PFSK-1 (cell line): ENCODE results near the gene KMT2B.

ENCODE experiments used
- TAF1 ChIP-seq: IDR thresholded peaks from 2 replicates; pipeline ENCODE4 v1.6.1; 2012; ENCODE audit warnings: low read length, control low read depth, borderline replicate concordance; ENCODE audit not compliant: insufficient read depth
- TF ChIP-seq, protein P1 (sequence below), 2 experiments: IDR thresholded peaks; 2 replicates each; pipeline versions ENCODE4 v1.6.1 to v1.8.0; 2011 to 2012; ENCODE audit warnings: low read depth in 2 of 2, low read length in 2 of 2, control low read depth in 1 of 2, inconsistent platforms in 1 of 2, mild to moderate bottlenecking in 1 of 2, moderate library complexity in 1 of 2; ENCODE audit not compliant: insufficient read depth in 1 of 2

DNA sequence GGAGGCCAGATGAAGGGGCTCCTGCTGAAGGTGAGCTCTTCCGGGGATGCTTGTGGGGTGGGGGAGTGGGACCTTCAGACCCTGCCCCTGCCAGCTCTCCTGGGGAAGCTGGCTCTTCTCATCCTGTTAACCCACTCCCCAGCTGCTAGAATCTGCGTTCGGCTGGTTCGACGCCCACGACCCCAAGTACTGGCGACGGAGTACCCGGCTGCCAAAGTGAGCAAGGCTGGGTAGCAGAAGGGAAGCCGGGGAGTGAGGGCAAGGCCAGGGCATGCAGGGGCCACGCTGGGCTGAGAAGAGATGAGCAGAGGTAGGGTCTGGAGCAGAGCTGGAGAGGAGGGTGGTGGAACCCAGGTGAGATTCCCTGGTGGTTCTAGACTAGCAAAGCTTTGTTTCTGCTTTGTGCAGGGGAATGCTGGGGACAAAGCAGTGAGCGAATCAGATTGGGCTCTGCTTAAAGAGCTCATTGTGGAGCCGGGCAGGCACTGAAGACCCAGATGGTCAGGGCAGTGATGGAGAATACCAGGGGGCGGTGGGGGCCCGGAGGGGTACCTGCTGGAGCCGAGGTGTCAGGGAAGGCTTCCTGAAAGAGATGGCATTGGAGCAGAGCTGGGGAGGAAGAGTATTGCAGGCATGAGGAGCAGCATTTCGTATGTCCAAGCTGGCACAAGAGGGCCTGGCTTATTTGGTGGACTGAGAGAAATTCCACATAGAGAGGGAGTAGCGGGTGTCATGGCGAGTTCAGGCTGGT is 10.3 kb downstream of the KMT2B start:
- TF ChIP-seq, protein P1, sequence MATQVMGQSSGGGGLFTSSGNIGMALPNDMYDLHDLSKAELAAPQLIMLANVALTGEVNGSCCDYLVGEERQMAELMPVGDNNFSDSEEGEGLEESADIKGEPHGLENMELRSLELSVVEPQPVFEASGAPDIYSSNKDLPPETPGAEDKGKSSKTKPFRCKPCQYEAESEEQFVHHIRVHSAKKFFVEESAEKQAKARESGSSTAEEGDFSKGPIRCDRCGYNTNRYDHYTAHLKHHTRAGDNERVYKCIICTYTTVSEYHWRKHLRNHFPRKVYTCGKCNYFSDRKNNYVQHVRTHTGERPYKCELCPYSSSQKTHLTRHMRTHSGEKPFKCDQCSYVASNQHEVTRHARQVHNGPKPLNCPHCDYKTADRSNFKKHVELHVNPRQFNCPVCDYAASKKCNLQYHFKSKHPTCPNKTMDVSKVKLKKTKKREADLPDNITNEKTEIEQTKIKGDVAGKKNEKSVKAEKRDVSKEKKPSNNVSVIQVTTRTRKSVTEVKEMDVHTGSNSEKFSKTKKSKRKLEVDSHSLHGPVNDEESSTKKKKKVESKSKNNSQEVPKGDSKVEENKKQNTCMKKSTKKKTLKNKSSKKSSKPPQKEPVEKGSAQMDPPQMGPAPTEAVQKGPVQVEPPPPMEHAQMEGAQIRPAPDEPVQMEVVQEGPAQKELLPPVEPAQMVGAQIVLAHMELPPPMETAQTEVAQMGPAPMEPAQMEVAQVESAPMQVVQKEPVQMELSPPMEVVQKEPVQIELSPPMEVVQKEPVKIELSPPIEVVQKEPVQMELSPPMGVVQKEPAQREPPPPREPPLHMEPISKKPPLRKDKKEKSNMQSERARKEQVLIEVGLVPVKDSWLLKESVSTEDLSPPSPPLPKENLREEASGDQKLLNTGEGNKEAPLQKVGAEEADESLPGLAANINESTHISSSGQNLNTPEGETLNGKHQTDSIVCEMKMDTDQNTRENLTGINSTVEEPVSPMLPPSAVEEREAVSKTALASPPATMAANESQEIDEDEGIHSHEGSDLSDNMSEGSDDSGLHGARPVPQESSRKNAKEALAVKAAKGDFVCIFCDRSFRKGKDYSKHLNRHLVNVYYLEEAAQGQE (IDR thresholded peaks at IDR 0.05; ENCODE audit: insufficient read depth in 1 of 2, low read depth in 2 of 2, low read length in 2 of 2) = no peak
- TF ChIP-seq TAF1 = no peak
